Measurements from ENCODE around the gene VIPR2. TPM values are rescaled to one million over a fixed set of nuclear protein-coding genes. Genes with fewer than 3 reads are reported as not detected.

VIPR2 gene
- polyA plus RNA-seq, 1 donor = 2.6 TPM

DNA sequence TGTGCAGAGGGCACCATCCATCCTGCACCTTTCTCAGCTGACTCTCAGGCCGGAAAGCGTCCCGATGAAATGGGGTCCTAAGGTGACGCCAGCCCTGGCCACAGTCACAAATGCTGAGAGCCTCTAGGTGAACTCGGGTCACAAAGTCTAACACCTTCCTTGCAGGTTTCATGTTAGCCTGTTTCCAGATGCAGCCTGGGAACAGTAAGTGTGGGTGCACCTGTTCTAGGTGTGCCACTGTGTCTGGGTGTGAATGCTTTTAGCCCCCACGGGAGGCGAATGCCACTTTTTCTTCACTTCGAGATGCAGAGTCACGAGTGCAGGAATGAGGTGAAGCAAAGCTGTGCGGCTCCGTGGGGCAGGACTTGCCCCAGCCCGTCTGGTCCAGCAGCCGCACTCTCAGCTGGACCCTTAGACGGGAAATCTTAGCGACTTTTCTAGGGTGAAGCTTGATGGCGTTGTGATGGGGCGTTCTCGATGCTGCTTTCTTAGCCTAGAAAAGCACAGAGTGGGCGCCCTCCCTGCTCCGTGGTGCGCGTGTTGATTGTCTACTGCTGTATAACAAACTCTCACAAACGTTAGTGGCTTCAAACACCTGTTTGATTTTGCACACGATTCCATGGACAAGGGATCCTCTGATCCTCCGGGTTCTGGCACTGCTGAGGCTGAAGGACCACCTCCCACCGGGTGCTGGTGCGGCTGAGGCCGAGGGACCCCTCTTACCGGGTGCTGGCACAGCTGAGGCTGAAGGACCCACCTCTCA, 13.6 kb upstream of the VIPR2 start:
- DNase-seq = no peak

- DNase-seq = no peak
Measured at GRCh38 chr7:159157714-159158113, 13.0 kb upstream of the VIPR2 start.

DNA sequence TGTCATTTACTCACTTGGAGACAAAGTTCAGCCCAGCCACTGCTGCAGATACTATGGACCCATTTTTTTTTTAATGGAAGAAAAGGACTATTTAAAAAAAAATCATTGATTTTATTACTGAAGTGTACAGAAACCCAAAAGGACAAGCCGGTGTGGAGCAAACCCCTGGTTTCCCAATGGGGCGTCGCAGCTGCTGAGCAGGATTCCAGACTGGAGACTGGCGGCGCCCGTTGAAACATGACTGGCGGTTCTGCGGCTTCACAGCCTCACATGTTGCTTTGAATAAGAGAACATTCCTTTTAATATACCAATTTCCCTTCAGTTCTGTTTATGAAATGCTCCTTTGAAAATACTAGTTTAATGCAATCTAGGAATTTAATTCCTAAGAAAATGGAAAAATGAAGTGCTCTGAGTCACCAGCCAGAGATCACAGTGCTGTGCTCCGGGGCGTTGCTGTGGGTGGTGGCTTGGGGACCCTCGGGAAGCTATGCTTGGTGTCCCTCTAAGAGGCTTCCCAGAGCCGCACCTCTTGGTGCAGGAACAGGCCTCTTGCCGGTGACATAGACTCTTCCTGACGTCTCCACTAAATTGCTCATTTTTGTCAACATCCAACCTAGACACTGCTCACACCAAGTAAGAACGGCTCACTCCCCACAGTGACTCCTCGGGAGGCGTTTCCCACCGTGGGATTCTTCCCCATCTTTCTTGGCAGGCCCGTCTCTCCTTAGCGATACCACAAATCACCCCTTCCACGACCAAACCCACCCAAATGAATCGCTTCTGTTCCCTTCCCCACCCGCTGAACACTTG, 12.0 kb upstream of the VIPR2 start:
- no peak for DNase-seq

DNA sequence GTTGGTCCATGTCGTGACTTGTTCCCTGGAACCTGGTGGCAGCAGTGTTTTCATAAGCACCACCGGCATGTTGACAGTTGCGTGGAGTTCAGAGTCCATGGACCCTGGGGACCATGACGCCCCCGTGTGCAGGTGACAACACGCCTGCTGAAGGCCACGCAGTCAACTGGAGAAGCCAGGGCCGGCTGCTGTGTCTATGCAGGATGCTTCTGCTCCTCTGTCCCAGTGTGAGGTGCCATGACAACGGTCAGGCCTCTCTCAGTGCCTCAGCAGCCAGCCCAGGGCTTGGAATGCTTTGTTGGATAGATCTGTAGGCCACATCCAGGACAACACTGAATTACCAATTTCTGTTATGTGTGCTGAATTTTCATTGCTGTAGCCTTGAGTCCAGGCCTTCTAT, 10.7 kb upstream of the VIPR2 start:
- DNase-seq = no peak

DNA sequence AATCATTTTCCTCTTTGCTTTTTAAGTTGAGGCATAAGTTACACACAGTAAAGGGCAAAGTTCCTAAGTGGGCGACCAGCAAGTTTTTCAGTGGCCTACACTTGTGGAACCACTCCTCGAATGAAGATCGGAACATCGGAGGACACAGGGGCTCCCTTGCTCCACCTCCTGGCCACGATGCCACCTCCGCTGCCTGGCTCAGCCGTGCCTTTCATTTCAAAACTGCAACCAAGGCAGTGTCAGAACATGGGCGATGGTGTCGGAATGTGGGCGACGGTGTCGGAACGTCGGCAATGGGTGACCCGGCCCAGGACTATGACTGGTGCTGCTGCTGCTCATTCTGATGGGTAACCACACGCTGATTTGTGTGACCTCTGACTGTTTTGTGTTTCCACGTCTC, 9.6 kb upstream of the VIPR2 start:
- DNase-seq = no peak

GRCh38 chr7:159153511-159153910, 8.8 kb upstream of the VIPR2 start:
- DNase-seq = no peak

- DNase-seq = no peak
Measured at GRCh38 chr7:159152816-159153215, 8.1 kb upstream of the VIPR2 start.

- DNase-seq = no peak
Measured at GRCh38 chr7:159151231-159151630, 6.6 kb upstream of the VIPR2 start.

DNA sequence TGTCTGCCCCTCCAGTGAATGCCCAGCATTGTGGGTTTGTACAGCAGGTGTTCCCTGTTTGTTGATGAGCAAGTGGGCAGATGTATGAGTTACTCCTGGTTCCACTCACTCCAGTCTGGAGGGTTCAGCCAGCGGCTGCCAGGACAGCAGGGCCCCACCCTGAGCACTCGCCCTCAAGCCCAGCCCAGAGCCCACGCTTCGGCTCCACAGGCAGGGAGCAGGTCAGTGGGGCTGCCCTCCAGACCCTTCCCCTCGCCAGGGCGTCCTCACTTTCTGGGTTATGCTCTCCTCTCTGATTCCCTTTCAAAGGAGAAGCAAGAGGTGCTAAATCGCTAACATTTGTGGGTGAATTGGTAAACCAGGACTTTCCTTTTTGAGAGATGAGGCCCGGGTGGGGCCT, 4.8 kb upstream of the VIPR2 start:
- no peak for DNase-seq

DNA sequence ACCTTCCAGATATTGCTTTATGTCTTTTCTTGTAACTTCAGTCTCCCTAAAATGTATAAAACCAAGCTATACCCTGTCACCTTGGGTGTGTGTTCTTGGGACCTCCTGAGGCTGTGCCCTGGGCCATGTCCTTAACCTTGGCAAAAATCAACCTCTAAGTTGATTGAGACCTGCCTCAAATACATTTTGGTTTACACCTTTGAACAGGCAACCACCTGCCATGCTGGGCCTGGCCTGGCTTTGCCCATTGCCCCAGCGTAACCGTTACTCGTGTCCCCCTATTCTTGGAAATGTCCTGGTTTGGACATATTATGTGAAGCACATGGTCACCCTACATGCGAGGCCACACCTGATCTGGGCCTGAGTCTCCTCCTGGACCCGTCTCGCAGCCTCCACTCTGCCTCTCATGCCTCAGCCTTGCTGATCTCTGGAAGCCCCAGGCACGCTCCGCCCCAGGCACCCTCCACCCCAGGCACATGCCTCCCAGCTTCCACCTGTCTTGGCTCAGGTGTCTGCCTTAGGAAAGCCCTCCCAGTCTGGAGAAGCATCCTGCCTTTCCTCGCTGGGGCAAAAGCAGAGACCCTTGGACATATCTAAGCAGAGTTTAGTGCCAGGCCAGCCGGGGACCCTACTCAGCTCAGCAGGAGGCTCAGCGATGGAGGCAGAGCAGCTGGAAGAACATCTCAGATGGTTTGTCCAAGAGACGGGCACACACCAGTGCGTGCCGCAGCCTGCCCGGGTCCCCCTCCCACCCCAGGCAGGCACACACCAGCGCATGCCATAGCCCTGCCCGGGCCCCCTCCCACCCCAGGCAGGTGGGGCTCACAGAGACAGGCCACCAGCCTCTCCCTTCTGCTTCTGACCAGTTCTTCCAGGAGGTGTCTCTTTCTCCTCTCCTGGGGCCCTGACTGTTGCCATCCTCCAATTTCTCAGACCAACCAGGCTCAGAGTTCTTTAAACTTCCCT, 4.0 kb upstream of the VIPR2 start:
- DNase-seq = no peak

DNA sequence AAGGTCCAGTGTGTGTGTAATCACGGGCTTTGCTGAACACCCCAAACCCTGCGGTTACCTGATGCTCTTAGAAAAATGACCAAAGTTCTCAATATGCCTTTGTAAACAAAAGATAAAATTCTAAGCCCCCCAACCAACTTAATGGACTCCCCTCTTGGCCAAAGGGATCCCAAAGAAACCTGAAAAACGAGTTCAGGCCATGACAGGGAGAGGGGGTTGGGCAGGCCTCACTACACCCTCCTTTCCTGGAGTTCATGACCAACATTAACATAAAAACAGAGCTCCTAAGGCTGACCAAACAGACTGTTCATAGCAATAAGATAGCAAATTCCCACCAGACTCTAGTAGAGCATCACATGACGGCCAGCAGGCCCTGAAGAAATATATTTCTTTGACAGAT, 3.0 kb upstream of the VIPR2 start:
- no peak for DNase-seq

GRCh38 chr7:159147246-159147645, 2.6 kb upstream of the VIPR2 start:
- DNase-seq = no peak

DNA sequence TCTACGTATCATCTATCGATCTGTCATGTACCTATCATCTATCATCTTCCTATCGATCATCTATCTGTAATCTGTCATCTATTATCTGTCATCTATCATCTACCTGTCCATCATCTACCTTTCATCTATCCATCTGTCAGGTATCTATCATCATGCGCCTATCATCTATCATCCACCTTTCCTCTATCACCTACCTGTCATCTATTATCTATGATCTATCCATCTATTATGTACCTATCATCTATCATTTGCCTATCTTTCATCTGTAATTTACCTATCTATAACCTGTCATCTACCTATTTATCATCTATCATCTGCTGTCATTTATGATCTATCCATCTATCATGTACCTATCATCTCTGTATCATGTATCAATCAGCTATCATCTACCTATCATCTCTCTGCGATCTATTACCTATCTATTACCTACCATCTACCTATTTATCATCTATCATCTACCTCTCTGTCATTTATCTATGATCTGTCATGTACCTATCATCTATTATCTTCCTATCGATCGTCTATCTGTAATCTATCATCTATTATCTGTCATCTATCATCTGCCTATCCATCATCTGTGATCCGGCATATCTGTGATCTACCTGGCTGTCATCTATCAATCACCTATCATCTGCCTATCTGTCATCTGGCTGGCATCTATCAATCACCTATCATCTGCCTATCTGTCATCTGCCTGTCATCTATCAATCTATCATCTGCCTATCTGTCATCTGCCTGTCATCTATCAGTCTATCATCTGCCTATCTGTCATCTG, 1.6 kb upstream of the VIPR2 start:
- DNase-seq = no peak

GRCh38 chr7:159145490-159145855, 806 bp upstream of the VIPR2 start:
- DNase-seq = no peak

GRCh38 chr7:159143780-159144757, 598 bp downstream of the VIPR2 start:
- DNase-seq = no peak

- no peak for DNase-seq
Measured at GRCh38 chr7:159142730-159143129, 1.9 kb downstream of the VIPR2 start.

DNA sequence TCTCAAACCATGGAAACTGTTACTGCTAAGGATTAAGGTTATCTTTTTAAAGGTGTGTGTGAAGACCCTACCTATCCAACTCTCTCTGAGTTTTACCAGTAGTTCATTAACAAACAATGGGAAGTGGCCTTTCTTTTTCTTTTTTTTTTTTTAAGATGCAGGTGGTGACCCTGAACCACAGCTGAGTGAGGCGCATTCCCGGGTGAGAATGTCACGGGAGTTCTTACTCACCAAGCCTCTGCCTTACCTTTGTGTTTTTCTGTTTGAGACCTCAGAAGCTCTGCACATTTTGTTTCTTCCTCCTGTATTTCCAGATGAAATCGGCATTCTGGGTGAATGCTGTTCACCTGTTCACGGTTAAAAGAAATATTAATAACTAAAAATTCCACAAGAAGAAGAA, 2.5 kb downstream of the VIPR2 start:
- DNase-seq = no peak

GRCh38 chr7:159141660-159142059, 3.0 kb downstream of the VIPR2 start:
- DNase-seq = no peak

DNA sequence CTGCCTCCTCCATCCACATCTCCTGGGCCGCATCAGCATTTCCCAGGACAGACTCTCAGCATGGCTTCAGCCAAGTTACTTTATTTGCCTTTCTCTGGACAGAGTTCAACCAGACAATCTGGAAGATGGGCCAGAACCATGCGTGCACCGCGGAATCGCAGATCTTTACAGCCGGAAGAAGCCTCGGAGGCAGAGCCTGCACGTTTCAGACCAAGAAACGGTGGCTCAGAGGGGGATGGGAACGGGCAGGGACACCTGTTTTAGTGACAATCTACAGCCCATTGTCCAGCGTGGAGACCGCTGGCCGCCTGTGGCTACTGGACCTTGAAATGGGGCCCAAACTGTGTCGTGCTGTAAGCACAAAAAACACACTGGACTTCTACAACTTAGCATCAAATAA, 3.5 kb downstream of the VIPR2 start:
- DNase-seq = no peak

DNA sequence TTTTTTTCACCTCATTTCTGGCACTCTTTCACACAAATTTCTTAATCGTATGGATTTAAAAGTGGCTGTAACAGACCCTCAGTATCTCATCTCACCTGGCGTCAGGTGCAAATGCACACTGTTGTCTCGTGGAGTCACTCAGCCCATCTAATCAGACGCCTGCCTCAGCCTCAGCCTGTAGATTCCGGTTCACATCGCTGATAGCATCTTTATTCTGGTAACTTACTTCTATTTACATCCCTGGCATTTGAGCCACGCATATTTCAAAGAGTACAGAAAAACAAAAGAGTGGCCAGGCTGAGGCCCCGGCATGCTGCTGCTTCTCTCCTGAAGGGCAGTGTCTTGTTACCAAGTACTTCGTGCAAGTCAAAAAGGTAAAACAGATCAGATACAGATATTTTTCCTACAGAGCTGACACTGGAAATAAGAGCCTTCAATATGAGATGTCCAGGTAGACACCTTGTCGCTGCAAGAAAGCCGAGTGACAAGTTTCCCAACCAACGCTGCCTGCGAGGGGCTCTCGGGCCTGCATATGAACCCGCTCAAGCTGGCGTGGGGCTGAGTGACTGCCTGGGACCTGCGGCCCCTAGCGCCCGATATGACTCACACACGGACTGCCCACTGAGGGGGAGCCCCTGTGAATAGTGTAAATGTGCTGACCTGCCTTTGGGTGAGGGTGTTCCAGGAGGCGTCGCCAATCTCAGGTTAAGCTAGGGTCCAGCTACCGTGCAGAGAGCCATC, 4.3 kb downstream of the VIPR2 start:
- no peak for DNase-seq

Data from left kidney (tissue), 2 donors.